Liver (tissue), 9 donors: ENCODE measurements around the gene NDP. TPM values are rescaled to one million over a fixed set of nuclear protein-coding genes. Genes with fewer than 3 reads are reported as not detected.

Experiments
- DNase-seq: peaks from one replicate; pipeline ENCODE4 v3.0.0-alpha.2; 2017; ENCODE audit warnings: low spot score
- H3K27ac ChIP-seq, 2 donors: one replicate each; pipeline ENCODE4 v1.7.0; 2013; ENCODE audit warnings: inconsistent platforms in 2 of 2, low read length in 2 of 2, control low read depth in 1 of 2, low read depth in 1 of 2, mild to moderate bottlenecking in 1 of 2
- H3K27me3 ChIP-seq, 4 donors: one replicate each; pipeline versions ENCODE4 v1.6.1 to v1.7.0; 2013; ENCODE audit warnings: low read length in 3 of 4, inconsistent platforms in 1 of 4, mild to moderate bottlenecking in 1 of 4, moderate library complexity in 1 of 4; ENCODE audit not compliant: control insufficient read depth in 4 of 4, insufficient read depth in 4 of 4
- H3K36me3 ChIP-seq, 4 donors: one replicate each; pipeline versions ENCODE4 v1.6.1 to v1.7.0; 2013; ENCODE audit warnings: low read length in 3 of 4, mild to moderate bottlenecking in 3 of 4, low read depth in 1 of 4, moderate library complexity in 1 of 4; ENCODE audit not compliant: control insufficient read depth in 4 of 4, insufficient read depth in 3 of 4
- H3K4me1 ChIP-seq, 4 donors: one replicate each; pipeline versions ENCODE4 v1.6.1 to v1.7.0; 2013; ENCODE audit warnings: low read length in 3 of 4, mild to moderate bottlenecking in 3 of 4, moderate library complexity in 1 of 4; ENCODE audit not compliant: control insufficient read depth in 4 of 4, insufficient read depth in 4 of 4
- H3K4me3 ChIP-seq, 3 donors: one replicate each; pipeline versions ENCODE4 v1.6.1 to v1.7.0; 2013; ENCODE audit warnings: low read length in 3 of 3, control low read depth in 1 of 3, low read depth in 1 of 3, mild to moderate bottlenecking in 1 of 3
- H3K9ac ChIP-seq, 2 donors: one replicate each; pipeline ENCODE4 v1.7.0; 2013; ENCODE audit warnings: low read length in 2 of 2, mild to moderate bottlenecking in 2 of 2, moderate library complexity in 2 of 2, control low read depth in 1 of 2, low read depth in 1 of 2
- H3K9me3 ChIP-seq, 4 donors: one replicate each; pipeline versions ENCODE4 v1.6.1 to v1.7.0; 2013; ENCODE audit warnings: low read length in 3 of 4; ENCODE audit not compliant: control insufficient read depth in 4 of 4
- ATF3 ChIP-seq: IDR thresholded peaks from 2 replicates; pipeline ENCODE4 v1.6.1; 2016; ENCODE audit warnings: antibody characterized with exemption
- CTCF ChIP-seq: fragments of 150-350 bp; IDR thresholded peaks from 2 replicates; pipeline ENCODE4 v1.5.1; 2017; ENCODE audit warnings: improper control_type of control experiment, low read depth, low read length; ENCODE audit not compliant: missing input control
- FOXA1 ChIP-seq: IDR thresholded peaks from 2 replicates; pipeline ENCODE4 v1.6.1; 2016; ENCODE audit warnings: antibody characterized with exemption
- FOXA2 ChIP-seq: IDR thresholded peaks from 2 replicates; pipeline ENCODE4 v1.6.1; 2016; ENCODE audit warnings: antibody characterized with exemption
- GABPA ChIP-seq, 2 donors: IDR thresholded peaks in 1 of 2; conservative IDR thresholded peaks in 1 of 2; 2 replicates each; pipeline ENCODE4 v1.6.1; 2016; ENCODE audit warnings: antibody characterized with exemption in 2 of 2, mild to moderate bottlenecking in 1 of 2, moderate library complexity in 1 of 2
- HNF4A ChIP-seq, 2 donors: conservative IDR thresholded peaks; 2 replicates each; pipeline ENCODE4 v1.6.1; 2016; ENCODE audit warnings: antibody characterized with exemption in 2 of 2, mild to moderate bottlenecking in 2 of 2
- HNF4G ChIP-seq: IDR thresholded peaks from 2 replicates; pipeline ENCODE4 v1.6.1; 2016; ENCODE audit warnings: antibody characterized with exemption
- MAX ChIP-seq: IDR thresholded peaks from 2 replicates; pipeline ENCODE4 v1.6.1; 2016; ENCODE audit warnings: antibody characterized with exemption
- NR2F2 ChIP-seq: IDR thresholded peaks from 2 replicates; pipeline ENCODE4 v1.6.1; 2016; ENCODE audit warnings: antibody characterized with exemption
- RAD21 ChIP-seq, 2 donors: IDR thresholded peaks; 2 replicates each; pipeline ENCODE4 v1.6.1; 2016; ENCODE audit warnings: antibody characterized with exemption in 2 of 2, mild to moderate bottlenecking in 2 of 2
- REST ChIP-seq: IDR thresholded peaks from 2 replicates; pipeline ENCODE4 v1.6.1; 2016; ENCODE audit warnings: antibody characterized with exemption, mild to moderate bottlenecking
- RXRA ChIP-seq, 2 donors: IDR thresholded peaks; 2 replicates each; pipeline ENCODE4 v1.6.1; 2017 to 2018; ENCODE audit warnings: antibody characterized with exemption in 2 of 2, mild to moderate bottlenecking in 1 of 2
- TAF1 ChIP-seq: conservative IDR thresholded peaks from 2 replicates; pipeline ENCODE4 v1.6.1; 2016; ENCODE audit warnings: antibody characterized with exemption, mild to moderate bottlenecking
- WGBS: extraction: QIAGEN DNeasy Blood & Tissue Kit; methylation state at CpG from one replicate; pipeline ENCODE4 v1.1.7; 2013; 5-methylcytosine and 5-hydroxymethylcytosine counted together
- polyA plus RNA-seq, 2 donors: library from polyadenylated mRNA; stranded (reverse) in 1 of 2; unstranded in 1 of 2; fragments of 200-250 nt in 1 of 2; fragments of >200 nt in 1 of 2; fragmentation: Nextera tagmentation in 1 of 2; extraction: Ambion mirVana in 1 of 2; gene quantifications; one replicate each; pipeline versions ENCODE4 v1.2.1 to v1.2.3, GENCODE V29; 2013 to 2015
- total RNA-seq, 2 donors: library from RNA; depleted of rRNA; stranded (reverse); fragments of >200 nt; gene quantifications; one replicate each; pipeline ENCODE4 v1.2.3, GENCODE V29; 2014
- donor health status: healthy.
- donor health status: healthy.
- donor health status: healthy.
- donor health status: healthy.
- donor health status: healthy.

The NDP gene
- total and polyA plus RNA-seq, 4 donors, result not detected

- no peak overlapping the region for H3K27ac ChIP-seq
- 85% methylated on average over 19 of the region's 19 CpGs for WGBS
Measured at GRCh38 chrX:43969504-43970501, 3.4 kb downstream of the NDP start.

GRCh38 chrX:43968359-43968781, 4.8 kb downstream of the NDP start:
- no peak overlapping the region for H3K9ac ChIP-seq
- no peak overlapping the region for H3K27ac ChIP-seq
- H3K9me3 ChIP-seq, result no peaks in the 10 kb centered on the region
- H3K36me3 ChIP-seq, result no peaks in the 10 kb centered on the region
- H3K27me3 ChIP-seq, result peaks cover 0 to 7% (median 1%) of the 10 kb centered on the region in 4 donors
- H3K4me3 ChIP-seq, result no peak overlapping the region
- peaks cover 0 to 2% (median 1%) of the 10 kb centered on the region in 4 donors for H3K4me1 ChIP-seq
- no peak for DNase-seq
- no peak for TF ChIP-seq HNF4A (conservative IDR thresholded peaks at IDR 0.05)
- TF ChIP-seq CTCF, result no peak
- TF ChIP-seq RAD21 (IDR thresholded peaks at IDR 0.05), result no peak
- no peak for TF ChIP-seq FOXA2
- TF ChIP-seq TAF1, result no peak
- TF ChIP-seq HNF4G, result no peak
- no peak for TF ChIP-seq RXRA (IDR thresholded peaks at IDR 0.05)
- WGBS, result 74% methylated on average over 4 of the region's 4 CpGs

More at GRCh38 chrX:43969504-43970501, 3.4 kb downstream of the NDP start:
- H3K9ac ChIP-seq, result no peak overlapping the region
- H3K4me3 ChIP-seq, result no peak overlapping the region
- no peaks in the 10 kb centered on the region for H3K9me3 ChIP-seq
- H3K36me3 ChIP-seq, result no peaks in the 10 kb centered on the region
- peaks cover 0 to 6% (median 4%) of the 10 kb centered on the region in 4 donors for H3K4me1 ChIP-seq
- TF ChIP-seq REST (no peak), NR2F2 (no peak), TAF1 (no peak), MAX (no peak), FOXA1 (no peak), GABPA (IDR thresholded peaks at IDR 0.05 in 1 of 2, conservative IDR thresholded peaks at IDR 0.05 in 1 of 2) (no peak), ATF3 (no peak)
- H3K27me3 ChIP-seq, result peaks cover 0 to 13% (median 1%) of the 10 kb centered on the region in 4 donors
- no peak for DNase-seq
